Esophagus (tissue), 2 donors: ENCODE data around the gene GPD2. TPM values are rescaled to one million over a fixed set of nuclear protein-coding genes. Genes with fewer than 3 reads are reported as not detected.

ENCODE experiments used
- H3K27ac ChIP-seq, 2 donors: one replicate each; pipeline ENCODE4 v1.5.1; 2013; ENCODE audit warnings: low read depth in 2 of 2, mild to moderate bottlenecking in 2 of 2, inconsistent platforms in 1 of 2, low read length in 1 of 2, moderate library complexity in 1 of 2
- H3K27me3 ChIP-seq, 2 donors: one replicate each; pipeline ENCODE4 v1.6.1; 2013; ENCODE audit warnings: low read length in 2 of 2, control low read depth in 1 of 2, mild to moderate bottlenecking in 1 of 2; ENCODE audit not compliant: insufficient read depth in 2 of 2, control insufficient read depth in 1 of 2
- H3K36me3 ChIP-seq, 2 donors: one replicate each; pipeline ENCODE4 v1.6.1; 2013; ENCODE audit warnings: low read length in 1 of 2; ENCODE audit not compliant: control insufficient read depth in 2 of 2, insufficient read depth in 2 of 2
- H3K4me1 ChIP-seq, 2 donors: one replicate each; pipeline ENCODE4 v1.6.1; 2013; ENCODE audit warnings: low read length in 1 of 2; ENCODE audit not compliant: control insufficient read depth in 2 of 2, insufficient read depth in 2 of 2
- H3K4me3 ChIP-seq, 2 donors: one replicate each; pipeline ENCODE4 v1.5.1; 2013; ENCODE audit warnings: low read length in 2 of 2, mild to moderate bottlenecking in 2 of 2, low read depth in 1 of 2, moderate library complexity in 1 of 2
- H3K9me3 ChIP-seq, 2 donors: one replicate each; pipeline ENCODE4 v1.6.1; 2013; ENCODE audit warnings: mild to moderate bottlenecking in 2 of 2, low read depth in 1 of 2, low read length in 1 of 2, moderate library complexity in 1 of 2; ENCODE audit not compliant: control insufficient read depth in 2 of 2, insufficient read depth in 1 of 2
- WGBS, 2 donors: extraction: QIAGEN DNeasy Blood & Tissue Kit; methylation state at CpG; one replicate each; pipeline ENCODE4 v1.1.7; 2013; 5-methylcytosine and 5-hydroxymethylcytosine counted together
- polyA plus RNA-seq, 2 donors: library from polyadenylated mRNA; stranded (reverse); fragments of 200-250 nt; gene quantifications; one replicate each; pipeline ENCODE4 v1.2.3, GENCODE V29; 2013
- donor health status: healthy with polysubstance abuse.
- donor health status: Bipolar disorder and iron deficiency.

Gene GPD2
- polyA plus RNA-seq, 2 donors: 16.4 to 22.2 TPM

GRCh38 chr2:156434461-156435291 lies 1.5 kb upstream of the GPD2 start:
- Histone ChIP-seq H3K27ac (peak overlapping the region; percentile 95 to 96), H3K27me3 (no peaks in the 10 kb centered on the region), H3K4me3 (peak overlapping the region in 1 of 2 donors; percentile 55), H3K4me1 (peaks cover 0 to 2% of the 10 kb centered on the region in 2 donors), H3K36me3 (no peaks in the 10 kb centered on the region), H3K9me3 (no peaks in the 10 kb centered on the region)
- 62 to 66% methylated on average over 8 of the region's 8 CpGs for WGBS, 2 donors

GRCh38 chr2:156435396-156435717 lies 822 bp upstream of the GPD2 start:
- Histone ChIP-seq H3K36me3 (no peaks in the 10 kb centered on the region), H3K4me1 (peaks cover 0 to 2% of the 10 kb centered on the region in 2 donors), H3K9me3 (no peaks in the 10 kb centered on the region), H3K27ac (peak overlapping the region; percentile 95 to 96), H3K4me3 (peak overlapping the region; percentile 55 to 68), H3K27me3 (no peaks in the 10 kb centered on the region)
- WGBS, 2 donors: 5% methylated on average over 17 to 18 of the region's 18 CpGs

- Histone ChIP-seq H3K27ac (peak overlapping the region; percentile 95 to 96), H3K4me3 (peak overlapping the region; percentile 55 to 68), H3K36me3 (no peaks in the 10 kb centered on the region), H3K27me3 (no peaks in the 10 kb centered on the region), H3K4me1 (peaks cover 0 to 2% of the 10 kb centered on the region in 2 donors), H3K9me3 (no peaks in the 10 kb centered on the region)
- WGBS, 2 donors: 0% methylated on average over 15 of the region's 15 CpGs
Measured at GRCh38 chr2:156436497-156437085, 412 bp downstream of the GPD2 start.

GRCh38 chr2:156437272-156437930 lies 1.2 kb downstream of the GPD2 start:
- 13 to 32% methylated on average over 6 of the region's 6 CpGs for WGBS, 2 donors
- Histone ChIP-seq H3K27ac (peak overlapping the region; percentile 85 to 96), H3K27me3 (no peaks in the 10 kb centered on the region), H3K4me3 (peak overlapping the region; percentile 35 to 55), H3K4me1 (peaks cover 0 to 2% of the 10 kb centered on the region in 2 donors), H3K9me3 (no peaks in the 10 kb centered on the region), H3K36me3 (no peaks in the 10 kb centered on the region)

- Histone ChIP-seq H3K27me3 (no peaks in the 10 kb centered on the region), H3K9me3 (no peaks in the 10 kb centered on the region), H3K36me3 (no peaks in the 10 kb centered on the region), H3K27ac (peak overlapping the region; percentile 62 to 78), H3K4me3 (peak overlapping the region in 1 of 2 donors; percentile 55), H3K4me1 (peaks cover 0 to 2% of the 10 kb centered on the region in 2 donors)
- 61 to 65% methylated on average over 4 of the region's 4 CpGs for WGBS, 2 donors
Measured at GRCh38 chr2:156437931-156438410, 1.8 kb downstream of the GPD2 start.

GRCh38 chr2:156443089-156443488 lies 6.9 kb downstream of the GPD2 start:
- no peaks in the 10 kb centered on the region for H3K9me3 ChIP-seq
- H3K27ac ChIP-seq: no peak overlapping the region
- no peak overlapping the region for H3K4me3 ChIP-seq
- H3K36me3 ChIP-seq: no peaks in the 10 kb centered on the region
- H3K4me1 ChIP-seq: no peaks in the 10 kb centered on the region
- H3K27me3 ChIP-seq: no peaks in the 10 kb centered on the region

GRCh38 chr2:156445296-156446220 lies 9.4 kb downstream of the GPD2 start:
- 79 to 81% methylated on average over 6 of the region's 6 CpGs for WGBS, 2 donors
- no peak overlapping the region for H3K4me3 ChIP-seq
- H3K36me3 ChIP-seq: no peaks in the 10 kb centered on the region
- no peaks in the 10 kb centered on the region for H3K9me3 ChIP-seq
- peak overlapping the region in 1 of 2 donors; percentile 4 for H3K27ac ChIP-seq
- H3K4me1 ChIP-seq: no peaks in the 10 kb centered on the region
- no peaks in the 10 kb centered on the region for H3K27me3 ChIP-seq

GRCh38 chr2:156447761-156448160 lies 11.6 kb downstream of the GPD2 start:
- Histone ChIP-seq H3K4me1 (no peaks in the 10 kb centered on the region), H3K4me3 (no peak overlapping the region), H3K36me3 (peaks cover 0 to 2% of the 10 kb centered on the region in 2 donors), H3K27me3 (no peaks in the 10 kb centered on the region), H3K9me3 (no peaks in the 10 kb centered on the region), H3K27ac (no peak overlapping the region)
- WGBS, 2 donors: 100% methylated on average over 1 of the region's 1 CpG

GRCh38 chr2:156448766-156449165 lies 12.6 kb downstream of the GPD2 start:
- Histone ChIP-seq H3K9me3 (no peaks in the 10 kb centered on the region), H3K4me1 (no peaks in the 10 kb centered on the region), H3K27ac (no peak overlapping the region), H3K27me3 (no peaks in the 10 kb centered on the region), H3K4me3 (no peak overlapping the region), H3K36me3 (peaks cover 0 to 2% of the 10 kb centered on the region in 2 donors)
- WGBS, 2 donors: 88% methylated on average over 1 of the region's 1 CpG
